ENCODE measurements around the gene KCNQ4. TPM values are rescaled to one million over a fixed set of nuclear protein-coding genes. Genes with fewer than 3 reads are reported as not detected.

KCNQ4 gene
- total and polyA plus RNA-seq, 2 experiments from 2014 or later = 1.3 to 3.0 TPM

DNA sequence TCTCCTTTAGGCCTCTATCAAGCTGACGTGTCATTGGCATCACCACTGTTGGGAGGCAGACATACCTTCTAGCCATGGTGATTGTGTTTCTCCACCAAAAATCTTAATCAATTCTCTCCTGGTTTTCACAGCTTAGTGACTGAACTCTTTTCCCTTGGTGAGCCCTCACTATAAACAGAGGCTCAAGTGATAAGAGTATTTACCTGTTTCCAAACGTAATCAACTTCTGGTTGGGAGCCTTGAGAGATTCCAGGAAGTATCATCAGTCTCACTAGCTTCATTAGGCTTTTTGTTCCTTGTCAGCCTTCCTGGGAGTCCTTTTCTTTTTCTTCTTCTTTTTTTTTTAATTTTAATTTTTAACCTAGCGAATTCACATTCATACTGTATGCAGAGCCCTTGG is 33.8 kb upstream of the KCNQ4 start:
- H3K27me3 ChIP-seq (ENCODE audit: insufficient read depth) = no peaks in the 10 kb centered on the region
- no peak overlapping the region for H3K27ac Mint-ChIP-seq
- H3K4me3 ChIP-seq = no peak overlapping the region
- peaks cover 34% of the 10 kb centered on the region for H3K36me3 ChIP-seq (ENCODE audit: insufficient read depth)
- TF ChIP-seq NANOG (IDR thresholded peaks at IDR 0.05; ENCODE audit: borderline replicate concordance) = no peak
- TF ChIP-seq, protein P1, sequence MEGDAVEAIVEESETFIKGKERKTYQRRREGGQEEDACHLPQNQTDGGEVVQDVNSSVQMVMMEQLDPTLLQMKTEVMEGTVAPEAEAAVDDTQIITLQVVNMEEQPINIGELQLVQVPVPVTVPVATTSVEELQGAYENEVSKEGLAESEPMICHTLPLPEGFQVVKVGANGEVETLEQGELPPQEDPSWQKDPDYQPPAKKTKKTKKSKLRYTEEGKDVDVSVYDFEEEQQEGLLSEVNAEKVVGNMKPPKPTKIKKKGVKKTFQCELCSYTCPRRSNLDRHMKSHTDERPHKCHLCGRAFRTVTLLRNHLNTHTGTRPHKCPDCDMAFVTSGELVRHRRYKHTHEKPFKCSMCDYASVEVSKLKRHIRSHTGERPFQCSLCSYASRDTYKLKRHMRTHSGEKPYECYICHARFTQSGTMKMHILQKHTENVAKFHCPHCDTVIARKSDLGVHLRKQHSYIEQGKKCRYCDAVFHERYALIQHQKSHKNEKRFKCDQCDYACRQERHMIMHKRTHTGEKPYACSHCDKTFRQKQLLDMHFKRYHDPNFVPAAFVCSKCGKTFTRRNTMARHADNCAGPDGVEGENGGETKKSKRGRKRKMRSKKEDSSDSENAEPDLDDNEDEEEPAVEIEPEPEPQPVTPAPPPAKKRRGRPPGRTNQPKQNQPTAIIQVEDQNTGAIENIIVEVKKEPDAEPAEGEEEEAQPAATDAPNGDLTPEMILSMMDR (conservative IDR thresholded peaks at IDR 0.05; ENCODE audit: low read depth in 2 of 2) = no peak
- H3K36me3 Mint-ChIP-seq (ENCODE audit: low read depth) = peaks cover 72% of the 10 kb centered on the region
- H3K27ac ChIP-seq (ENCODE audit: low read depth) = no peak overlapping the region
- no peaks in the 10 kb centered on the region for H3K4me1 ChIP-seq (ENCODE audit: insufficient read depth)
- no peak for DNase-seq (ENCODE audit: low spot score)
- H3K79me2 ChIP-seq (replicated peaks; ENCODE audit: insufficient read depth) = peaks cover 13% of the 10 kb centered on the region; the same call in 1 of the 2 replicates
- no peaks in the 10 kb centered on the region for H3K9me3 Mint-ChIP-seq
- no peak overlapping the region for H2AFZ ChIP-seq
- no peaks in the 10 kb centered on the region for H3K9me2 ChIP-seq (ENCODE audit: insufficient read depth)
- peaks cover 7% of the 10 kb centered on the region; the same call in 1 of the 2 replicates for H4K20me1 ChIP-seq (replicated peaks; ENCODE audit: insufficient read depth)
- no peaks in the 10 kb centered on the region; the same call in 2 of the 3 replicates for H3K4me1 Mint-ChIP-seq
- ATAC-seq = no peak
- H3F3A ChIP-seq (replicated peaks; ENCODE audit: low read depth) = no peaks in the 10 kb centered on the region
- no peak overlapping the region for H3K4me3 Mint-ChIP-seq
- H3K27me3 Mint-ChIP-seq (ENCODE audit: insufficient read depth, low read depth, poor library complexity) = peaks cover 3% of the 10 kb centered on the region
- H3K4me2 ChIP-seq = no peak overlapping the region

DNA sequence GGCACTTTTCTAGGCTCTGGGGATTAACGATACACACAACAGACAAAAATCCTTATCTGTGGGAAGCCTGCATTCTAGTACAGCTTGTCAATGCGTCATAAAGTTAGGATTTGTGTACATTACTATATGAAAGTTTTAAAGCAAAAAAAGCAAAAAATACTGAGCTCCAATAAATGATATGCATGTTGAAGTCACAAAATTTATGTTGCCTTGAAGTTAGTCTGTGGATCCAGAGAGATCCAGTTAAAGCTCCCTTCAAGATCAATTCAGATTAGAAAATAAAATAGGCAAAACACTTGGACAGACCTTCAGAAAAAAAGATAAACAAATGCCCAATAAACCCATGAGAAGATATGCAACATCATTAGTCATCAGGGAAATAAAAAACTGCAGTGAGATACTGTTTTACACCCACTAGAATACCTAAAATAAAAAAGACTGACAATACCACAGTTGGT is 33.1 kb upstream of the KCNQ4 start:
- Mint-ChIP-seq H3K4me3 (no peak overlapping the region), H3K4me1 (no peaks in the 10 kb centered on the region; the same call in 2 of the 3 replicates), H3K27ac (no peak overlapping the region), H3K27me3 (ENCODE audit: insufficient read depth, low read depth, poor library complexity) (peaks cover 3% of the 10 kb centered on the region), H3K9me3 (no peaks in the 10 kb centered on the region), H3K36me3 (ENCODE audit: low read depth) (peaks cover 71% of the 10 kb centered on the region)
- DNase-seq (ENCODE audit: low spot score) (no peak), ATAC-seq (no peak)
- Histone ChIP-seq H3K79me2 (replicated peaks; ENCODE audit: insufficient read depth) (peaks cover 13% of the 10 kb centered on the region; the same call in 1 of the 2 replicates), H3K4me2 (no peak overlapping the region), H2AFZ (no peak overlapping the region), H3K4me3 (no peak overlapping the region), H3F3A (replicated peaks; ENCODE audit: low read depth) (no peaks in the 10 kb centered on the region), H3K27me3 (ENCODE audit: insufficient read depth) (no peaks in the 10 kb centered on the region), H3K27ac (ENCODE audit: low read depth) (no peak overlapping the region), H4K20me1 (replicated peaks; ENCODE audit: insufficient read depth) (peaks cover 14% of the 10 kb centered on the region), H3K36me3 (ENCODE audit: insufficient read depth) (peaks cover 37% of the 10 kb centered on the region), H3K9me2 (ENCODE audit: insufficient read depth) (no peaks in the 10 kb centered on the region), H3K4me1 (ENCODE audit: insufficient read depth) (no peaks in the 10 kb centered on the region)
- TF ChIP-seq, protein P2, sequence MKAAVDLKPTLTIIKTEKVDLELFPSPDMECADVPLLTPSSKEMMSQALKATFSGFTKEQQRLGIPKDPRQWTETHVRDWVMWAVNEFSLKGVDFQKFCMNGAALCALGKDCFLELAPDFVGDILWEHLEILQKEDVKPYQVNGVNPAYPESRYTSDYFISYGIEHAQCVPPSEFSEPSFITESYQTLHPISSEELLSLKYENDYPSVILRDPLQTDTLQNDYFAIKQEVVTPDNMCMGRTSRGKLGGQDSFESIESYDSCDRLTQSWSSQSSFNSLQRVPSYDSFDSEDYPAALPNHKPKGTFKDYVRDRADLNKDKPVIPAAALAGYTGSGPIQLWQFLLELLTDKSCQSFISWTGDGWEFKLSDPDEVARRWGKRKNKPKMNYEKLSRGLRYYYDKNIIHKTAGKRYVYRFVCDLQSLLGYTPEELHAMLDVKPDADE (IDR thresholded peaks at IDR 0.05) = no peak
- TF ChIP-seq ZNF331 (CRISPR knock-in tag; IDR thresholded peaks at IDR 0.05; ENCODE audit: low read depth) (no peak), ZNF462 (CRISPR knock-in tag; IDR thresholded peaks at IDR 0.05) (no peak), EZH2 (IDR thresholded peaks at IDR 0.05; ENCODE audit: low read depth, unreplicated experiment) (no peak), NANOG (IDR thresholded peaks at IDR 0.05; ENCODE audit: borderline replicate concordance) (no peak), ZNF114 (CRISPR knock-in tag; IDR thresholded peaks at IDR 0.05) (no peak), STAT1 (IDR thresholded peaks at IDR 0.05; ENCODE audit: unreplicated experiment) (no peak), JUNB (IDR thresholded peaks at IDR 0.05; ENCODE audit: unreplicated experiment) (no peak)
- TF ChIP-seq, protein P1 (conservative IDR thresholded peaks at IDR 0.05; ENCODE audit: low read depth in 2 of 2) = no peak

Data from GM23338 (cell line).